Stimulated activated CD8-positive, alpha-beta memory T cell treated with anti-CD3 and anti-CD28 coated beads, Interleukin-7, amount 100 ng/mL, for 48 hours (primary cell): Measurements from ENCODE around the gene LIN9.
"Not testable (repeated sequence)": the region's sequence is repeated elsewhere in the genome, so short reads cannot be mapped to it uniquely, and the experiment has no call there.

Experiments used
- DNase-seq, 2 donors: peaks; one replicate each; pipeline ENCODE4 v3.0.0-alpha.2; 2020; ENCODE audit warnings: low read depth in 1 of 2; ENCODE audit errors: extremely low read depth in 1 of 2

LIN9 gene

GRCh38 chr1:226308723-226309397 is at the start of gene LIN9:
LIN9 (minus strand) TSS chr1:226309164; CDS start chr1:226309139, 25 bp downstream.
- DNase-seq, result peak; percentile 79 to 90

GRCh38 chr1:226357416-226357815 is 48.5 kb upstream of the LIN9 start:
- DNase-seq, result no peak

GRCh38 chr1:226355669-226356551 is 46.9 kb upstream of the LIN9 start:
- DNase-seq, result no peak

GRCh38 chr1:226355016-226355415 is 46.1 kb upstream of the LIN9 start:
- no peak for DNase-seq

- no peak for DNase-seq
Observed at GRCh38 chr1:226353698-226354525, 44.9 kb upstream of the LIN9 start.

- DNase-seq, result no peak
Observed at GRCh38 chr1:226351709-226352108, 42.7 kb upstream of the LIN9 start.

- DNase-seq, result no peak
Observed at GRCh38 chr1:226350519-226350865, 41.5 kb upstream of the LIN9 start.

GRCh38 chr1:226349801-226350518 is 41.0 kb upstream of the LIN9 start:
- DNase-seq, result no peak

- DNase-seq, result no peak
Observed at GRCh38 chr1:226349081-226349480, 40.1 kb upstream of the LIN9 start.

- no peak for DNase-seq
Observed at GRCh38 chr1:226344441-226345259, 35.7 kb upstream of the LIN9 start.

GRCh38 chr1:226342656-226343055 is 33.7 kb upstream of the LIN9 start:
- DNase-seq, result no peak

GRCh38 chr1:226340111-226340510 is 31.1 kb upstream of the LIN9 start:
- not testable (repeated sequence) for DNase-seq

- no peak for DNase-seq
Observed at GRCh38 chr1:226337276-226337875, 28.4 kb upstream of the LIN9 start.

- DNase-seq, result no peak
Observed at GRCh38 chr1:226335661-226336060, 26.7 kb upstream of the LIN9 start.

- DNase-seq, result no peak
Observed at GRCh38 chr1:226332947-226333346, 24.0 kb upstream of the LIN9 start.

- DNase-seq, result no peak
Observed at GRCh38 chr1:226329237-226329636, 20.3 kb upstream of the LIN9 start.

GRCh38 chr1:226327761-226328162 is 18.8 kb upstream of the LIN9 start:
- DNase-seq, result no peak

- DNase-seq, result no peak
Observed at GRCh38 chr1:226325178-226325577, 16.2 kb upstream of the LIN9 start.

- DNase-seq, result no peak
Observed at GRCh38 chr1:226324479-226324878, 15.5 kb upstream of the LIN9 start.
